SHP77 (cell line): ENCODE measurements around the gene HELZ.
"Not testable (repeated sequence)": the region's sequence is repeated elsewhere in the genome, so short reads cannot be mapped to it uniquely, and the experiment has no call there.

ENCODE experiments used
- DNase-seq, 2 experiments: peaks; one replicate each; lab custom pipeline; 2025; lab: John Stamatoyannopoulos, UW

HELZ gene

DNA sequence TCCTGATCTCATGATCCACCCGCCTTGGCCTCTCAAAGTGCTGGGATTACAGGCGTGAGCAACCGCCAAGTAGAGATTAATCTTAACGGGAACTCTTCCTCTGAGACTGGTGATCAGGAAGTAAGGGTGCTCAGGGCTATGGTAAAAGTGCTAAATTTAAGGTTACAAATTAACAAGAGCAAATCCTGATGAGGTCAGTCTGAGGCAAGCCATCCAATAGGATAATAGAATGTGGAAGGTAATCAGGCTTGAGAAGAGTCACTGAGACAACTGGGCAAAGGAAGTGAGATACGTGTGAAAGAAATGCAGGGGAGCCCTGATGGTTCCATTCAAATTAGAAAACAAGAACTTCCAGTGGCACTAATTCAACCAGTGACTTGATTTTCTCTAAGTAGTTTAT, 131.5 kb downstream of the HELZ start:
- DNase-seq, result no peak

DNA sequence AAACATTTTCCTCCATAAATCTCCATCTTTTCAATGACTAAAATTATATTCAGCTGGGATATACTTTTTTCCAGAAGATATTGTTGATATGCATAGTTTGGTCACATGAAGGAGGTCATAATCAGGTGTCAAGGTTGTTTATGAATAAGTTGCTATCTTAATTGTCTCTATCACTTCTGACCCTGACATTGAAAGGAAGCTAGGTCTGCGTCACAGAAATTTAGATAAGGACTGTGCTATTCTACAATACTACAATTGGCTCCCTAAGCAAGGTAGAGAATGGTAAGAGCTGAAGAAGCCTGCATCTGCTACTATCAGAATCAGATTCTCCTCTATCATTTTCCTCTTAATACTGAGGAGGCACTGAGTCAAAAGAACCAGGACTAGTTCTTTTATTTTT, 133.2 kb downstream of the HELZ start:
- no peak for DNase-seq

- no peak for DNase-seq
These were observed 133.7 kb downstream of the HELZ start for GRCh38 chr17:67111327-67111726.

GRCh38 chr17:67110619-67111018, 134.4 kb downstream of the HELZ start:
- DNase-seq, result no peak

DNA sequence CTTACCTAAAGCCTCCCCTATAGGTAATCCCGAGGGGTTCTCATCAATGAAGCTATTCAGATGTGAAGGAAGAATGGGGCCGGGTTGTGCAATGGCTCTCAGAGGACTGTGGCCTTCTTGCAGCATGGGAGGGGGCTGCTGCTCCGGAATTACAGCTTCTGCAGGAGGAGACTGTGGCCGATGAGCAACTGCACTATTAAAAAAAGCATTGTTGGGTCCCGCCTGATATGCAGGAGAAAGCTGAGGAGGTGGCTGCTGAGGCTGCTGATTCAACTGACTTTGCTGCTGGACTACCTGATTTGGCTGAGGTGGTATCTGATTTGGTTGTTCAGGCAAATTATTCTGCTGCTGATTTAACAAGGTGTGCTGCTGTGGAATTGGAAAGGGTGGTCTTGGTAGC, 135.9 kb downstream of the HELZ start:
- no peak for DNase-seq

DNA sequence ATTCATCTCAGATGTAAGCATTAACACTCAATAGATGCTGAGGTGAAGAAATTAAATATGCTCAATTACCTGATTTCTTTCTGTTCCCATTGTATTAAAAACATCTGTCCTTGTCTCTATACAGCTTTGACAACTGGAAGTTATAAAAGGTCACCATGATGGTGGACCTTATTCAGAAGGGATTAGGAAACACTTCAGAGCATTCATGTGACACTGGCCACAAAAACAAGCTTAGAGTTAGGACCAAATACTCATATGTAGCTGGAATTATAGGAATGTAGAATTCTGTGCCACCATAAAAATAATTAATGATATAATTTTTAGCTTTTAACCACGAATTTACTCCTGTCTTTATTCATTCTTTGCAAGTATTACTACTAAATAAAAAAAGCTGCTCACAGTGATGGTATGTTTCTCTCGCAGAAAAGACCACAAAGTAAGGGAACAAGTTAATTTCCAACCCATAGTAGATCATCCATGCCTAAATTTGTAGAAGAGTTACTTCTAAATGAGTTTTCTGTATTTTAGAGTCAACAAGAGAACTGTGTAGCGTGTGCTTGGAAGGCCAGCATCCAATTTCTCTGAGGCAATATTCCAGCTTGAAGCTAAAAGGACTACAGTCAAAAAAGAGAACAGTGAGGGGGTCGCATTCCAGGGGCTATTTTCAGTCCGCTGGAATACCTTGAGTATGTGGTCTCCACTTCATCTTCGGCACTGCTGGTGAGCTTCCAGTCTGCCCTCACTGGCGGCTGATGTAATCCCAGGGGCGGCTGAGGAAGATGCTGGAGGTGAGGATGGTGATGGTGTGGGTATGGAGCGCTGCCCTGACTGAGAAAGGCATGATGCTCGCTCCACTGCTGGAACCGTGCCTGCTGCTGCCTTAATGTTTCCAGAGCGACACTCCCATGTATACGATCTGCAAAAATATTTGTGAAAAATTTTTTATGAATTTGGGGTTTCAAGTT, 136.9 kb downstream of the HELZ start:
- no peak for DNase-seq

- no peak for DNase-seq
These were observed 137.8 kb downstream of the HELZ start for GRCh38 chr17:67107171-67107570.

- no peak for DNase-seq
These were observed 139.8 kb downstream of the HELZ start for GRCh38 chr17:67105213-67105612.

DNA sequence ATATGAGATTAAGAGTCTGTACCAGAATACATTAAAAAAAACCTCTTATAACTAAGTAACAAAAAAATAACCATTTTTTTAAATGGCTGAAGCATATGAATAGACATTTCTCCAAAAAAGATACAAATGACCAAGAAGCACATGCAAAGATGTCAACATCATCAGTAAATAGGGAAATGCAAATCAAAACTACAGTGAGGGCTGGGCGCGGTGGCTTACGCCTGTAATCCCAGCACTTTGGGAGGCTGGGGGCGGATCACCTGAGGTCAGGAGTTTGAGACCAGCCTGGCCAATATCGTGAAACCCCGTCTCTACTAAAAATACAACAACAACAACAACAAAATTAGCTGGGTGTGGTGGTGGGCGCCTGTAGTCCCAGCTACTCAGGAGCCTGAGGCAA, 140.4 kb downstream of the HELZ start:
- not testable (repeated sequence) for DNase-seq

GRCh38 chr17:67098006-67098405, 147.0 kb downstream of the HELZ start:
- no peak for DNase-seq

DNA sequence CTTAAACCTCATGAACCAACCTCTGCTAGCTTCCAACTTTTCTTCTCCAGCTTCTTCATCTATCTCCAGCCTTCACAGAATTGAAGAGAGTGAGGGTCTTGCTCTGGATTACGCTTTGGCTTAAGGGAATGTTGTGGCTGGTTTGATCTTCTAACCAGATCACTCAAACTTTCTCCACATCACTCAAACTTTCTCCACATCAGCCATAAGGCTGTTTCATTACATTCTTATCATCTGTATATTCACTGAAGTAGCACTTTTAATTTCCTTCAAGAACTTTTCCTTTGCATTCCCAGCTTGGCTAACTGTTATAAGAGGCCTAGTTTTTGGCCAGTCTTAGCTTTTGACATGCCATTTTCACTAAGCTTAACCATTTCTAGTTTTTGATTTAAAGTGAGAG, 148.4 kb downstream of the HELZ start:
- no peak for DNase-seq

GRCh38 chr17:67095803-67096202, 149.2 kb downstream of the HELZ start:
- DNase-seq, result no peak

- DNase-seq, result not testable (repeated sequence)
These were observed 149.7 kb downstream of the HELZ start for GRCh38 chr17:67095291-67095690.

DNA sequence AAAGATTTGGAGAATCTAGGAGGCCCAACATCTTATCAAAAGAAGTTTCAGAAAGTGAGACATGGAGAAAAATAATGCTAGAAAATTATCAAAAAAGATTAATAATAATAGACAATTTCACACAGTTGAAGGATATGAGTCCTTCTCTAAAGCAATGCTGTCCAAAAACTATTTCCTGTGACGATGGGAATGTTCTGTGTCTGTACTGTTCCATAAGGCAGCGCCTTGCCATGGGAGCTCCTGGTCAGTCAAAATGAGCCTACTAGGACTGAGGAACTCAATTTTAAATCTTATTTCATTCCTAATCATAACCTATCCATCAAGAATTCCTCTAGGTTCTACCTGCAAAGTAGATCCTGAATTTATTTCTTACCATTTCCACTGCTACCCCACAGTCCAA, 151.6 kb downstream of the HELZ start:
- no peak for DNase-seq

DNA sequence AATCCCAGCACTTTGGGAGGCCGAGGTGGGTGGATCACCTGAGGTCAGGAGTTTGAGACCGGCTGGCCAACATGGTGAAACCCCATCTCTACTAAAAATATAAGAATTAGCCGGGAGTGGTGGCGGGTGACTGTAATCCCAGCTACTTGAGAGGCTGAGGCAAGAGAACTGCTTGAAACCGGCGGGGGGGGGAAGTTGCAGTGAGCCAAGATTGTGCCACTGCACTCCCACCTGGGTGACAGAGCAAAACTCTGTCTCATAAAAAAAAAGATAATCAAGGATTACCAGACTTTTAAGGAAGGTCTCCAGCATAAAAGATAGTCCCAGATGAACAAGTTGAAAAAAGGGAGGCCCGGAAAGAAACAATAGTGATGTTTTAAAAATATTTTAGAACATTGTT, 152.3 kb downstream of the HELZ start:
- DNase-seq, result not testable (repeated sequence)

GRCh38 chr17:67092291-67092690, 152.7 kb downstream of the HELZ start:
- DNase-seq, result no peak

- DNase-seq, result no peak
These were observed 154.7 kb downstream of the HELZ start for GRCh38 chr17:67090341-67090740.

DNA sequence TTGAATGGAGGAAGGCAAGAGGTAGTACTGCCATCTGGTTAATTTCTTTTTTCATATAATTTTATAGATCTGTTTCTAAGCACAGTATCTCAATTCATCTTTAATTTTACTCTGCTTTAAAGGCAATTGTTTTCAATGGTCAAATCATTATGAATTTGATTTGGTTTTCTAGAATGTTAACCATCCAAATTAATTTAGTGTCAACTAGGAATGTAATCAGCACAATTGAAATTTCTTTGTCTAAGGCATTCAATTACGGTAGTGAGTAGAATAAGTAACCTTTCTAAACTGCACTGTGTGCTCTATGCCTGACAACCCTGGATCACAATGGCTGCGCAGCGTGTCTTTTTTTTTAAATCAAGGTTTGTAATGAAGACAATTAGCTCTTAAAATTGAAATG, 156.4 kb downstream of the HELZ start:
- no peak for DNase-seq

DNA sequence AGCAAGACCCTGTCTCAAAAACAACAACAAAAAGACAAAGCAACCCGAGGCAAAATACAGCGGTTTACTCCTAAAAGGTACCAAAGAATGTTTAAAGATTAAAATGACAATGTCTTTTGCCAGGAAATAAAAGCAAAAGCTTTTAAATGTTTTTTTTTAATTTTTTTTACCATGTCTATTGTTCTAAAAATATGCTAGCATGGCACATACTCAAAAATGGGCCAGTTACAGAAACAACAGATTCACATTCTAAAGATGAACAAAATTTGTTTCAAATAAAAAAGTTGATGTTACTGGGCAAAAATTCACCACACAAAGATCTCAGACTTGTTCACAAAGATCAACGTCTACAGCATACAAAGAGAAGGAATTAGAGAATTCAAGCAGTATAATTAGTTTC, 159.6 kb downstream of the HELZ start:
- no peak for DNase-seq

DNA sequence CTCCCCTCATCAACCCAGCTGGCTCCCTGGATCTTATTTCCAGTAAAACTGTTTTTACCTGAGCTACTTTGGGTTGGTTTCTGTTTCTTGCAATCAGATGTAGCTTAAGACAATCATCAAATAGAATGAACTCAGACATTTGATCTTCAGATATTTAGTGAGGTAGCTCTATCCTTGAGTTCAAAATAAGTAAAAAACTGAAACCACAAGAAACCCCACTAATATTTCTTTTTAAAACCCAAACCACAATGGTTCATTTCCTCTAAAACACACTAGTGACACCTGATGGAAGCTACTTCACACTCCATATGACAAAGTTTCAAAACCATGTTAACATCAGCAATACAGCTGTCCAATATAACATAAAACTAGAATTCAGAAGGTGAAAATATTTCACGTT, 162.9 kb downstream of the HELZ start:
- no peak for DNase-seq

GRCh38 chr17:67080804-67081203, 164.2 kb downstream of the HELZ start:
- DNase-seq, result no peak

GRCh38 chr17:67079491-67079890, 165.5 kb downstream of the HELZ start:
- DNase-seq, result no peak

GRCh38 chr17:67078292-67078691, 166.7 kb downstream of the HELZ start:
- DNase-seq, result no peak

DNA sequence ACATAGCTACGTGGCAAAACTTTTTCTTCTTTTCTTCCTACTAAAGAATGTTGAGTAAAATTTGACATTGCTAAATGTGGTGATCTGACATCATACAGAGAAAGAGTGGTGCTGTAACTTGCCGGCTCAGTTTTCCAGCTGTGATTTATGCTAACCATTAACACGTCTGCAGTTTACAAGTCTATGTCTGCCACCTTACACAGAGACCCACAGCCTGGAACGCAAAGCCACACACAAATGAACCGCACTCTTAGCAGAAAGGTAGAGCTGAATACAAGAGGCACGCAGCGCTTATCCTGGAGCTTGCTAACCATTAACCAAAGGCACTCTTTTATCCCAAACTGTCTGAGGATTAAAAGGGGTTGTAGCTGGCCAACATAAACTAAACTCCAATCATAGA, 168.7 kb downstream of the HELZ start:
- no peak for DNase-seq
